Esophagus squamous epithelium (tissue), 4 donors: ENCODE measurements around the gene RASA2.

Experiments
- CTCF ChIP-seq, 6 experiments: fragments of 450-650 bp in 4 of 6; fragments of 200-600 bp in 2 of 6; sonication (generic) in 2 of 6; IDR thresholded peaks; one replicate each; pipeline ENCODE4 v1.5.1; 2016 to 2019; ENCODE audit warnings: antibody characterized with exemption in 6 of 6, mild to moderate bottlenecking in 4 of 6, moderate library complexity in 4 of 6
- POLR2A ChIP-seq, 4 donors: fragments of 450-650 bp; IDR thresholded peaks; one replicate each; pipeline ENCODE4 v1.6.1; 2017; ENCODE audit warnings: antibody characterized with exemption in 4 of 4, mild to moderate bottlenecking in 4 of 4, moderate library complexity in 3 of 4

GRCh38 chr3:141442446-141442845, 44.4 kb upstream of the RASA2 start:
- no peak for TF ChIP-seq CTCF (IDR thresholded peaks at IDR 0.05)
- TF ChIP-seq POLR2A (IDR thresholded peaks at IDR 0.05), result no peak
